ENCODE results near the gene PIP4K2C.

The PIP4K2C gene

DNA sequence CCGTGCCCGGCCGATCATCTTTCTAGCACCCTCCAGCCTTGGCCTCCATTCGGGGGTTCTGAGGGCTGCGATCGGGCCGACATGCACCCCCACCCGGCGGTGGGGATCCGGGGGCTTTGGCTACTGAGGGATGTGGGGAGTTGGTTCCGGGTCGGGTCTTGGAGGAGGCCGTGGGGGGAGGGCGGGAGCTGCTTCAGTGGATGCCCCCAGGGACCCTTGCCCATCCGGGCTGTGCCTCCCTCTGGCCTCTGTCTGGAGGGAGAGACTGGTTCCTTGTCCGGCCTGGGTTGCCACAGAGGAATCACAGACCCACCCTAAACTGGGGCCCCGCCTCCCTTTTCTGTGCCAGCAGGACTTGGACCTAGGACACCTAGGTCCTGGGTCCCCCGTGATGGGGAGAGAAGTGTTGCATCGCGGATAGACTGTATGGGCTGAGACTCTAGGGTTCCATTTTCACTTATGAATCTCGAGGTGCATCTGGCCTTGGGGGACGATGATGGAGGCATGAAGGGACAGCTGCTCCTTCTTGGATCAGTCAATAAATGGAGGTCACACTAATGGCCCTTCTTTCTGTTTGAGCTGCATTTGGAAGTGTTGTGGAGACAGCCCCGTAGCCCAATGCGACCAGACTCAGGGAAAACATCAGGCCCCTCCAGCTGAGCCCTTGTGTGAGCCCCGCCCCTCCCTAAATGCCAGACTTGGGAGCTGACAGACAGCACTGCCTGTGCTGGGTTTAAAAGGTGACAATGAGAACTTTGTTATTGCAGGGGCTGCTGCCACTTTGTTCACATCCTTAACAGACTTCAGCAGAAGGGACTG lies 14.2 kb downstream of the PIP4K2C start:
- no peak for DNase-seq (ENCODE audit: low spot score)
- H3K9me3 Mint-ChIP-seq, result no peaks in the 10 kb centered on the region
- peak overlapping the region; percentile 80 for H3K27ac Mint-ChIP-seq
- peaks cover 15% of the 10 kb centered on the region for H3K36me3 Mint-ChIP-seq (ENCODE audit: low read depth)
- H3K4me3 Mint-ChIP-seq, result peak overlapping the region; percentile 79
- H3K27me3 Mint-ChIP-seq (ENCODE audit: low read depth), result no peaks in the 10 kb centered on the region
- peaks cover 13% of the 10 kb centered on the region for H3K4me1 Mint-ChIP-seq (ENCODE audit: low read depth)

DNA sequence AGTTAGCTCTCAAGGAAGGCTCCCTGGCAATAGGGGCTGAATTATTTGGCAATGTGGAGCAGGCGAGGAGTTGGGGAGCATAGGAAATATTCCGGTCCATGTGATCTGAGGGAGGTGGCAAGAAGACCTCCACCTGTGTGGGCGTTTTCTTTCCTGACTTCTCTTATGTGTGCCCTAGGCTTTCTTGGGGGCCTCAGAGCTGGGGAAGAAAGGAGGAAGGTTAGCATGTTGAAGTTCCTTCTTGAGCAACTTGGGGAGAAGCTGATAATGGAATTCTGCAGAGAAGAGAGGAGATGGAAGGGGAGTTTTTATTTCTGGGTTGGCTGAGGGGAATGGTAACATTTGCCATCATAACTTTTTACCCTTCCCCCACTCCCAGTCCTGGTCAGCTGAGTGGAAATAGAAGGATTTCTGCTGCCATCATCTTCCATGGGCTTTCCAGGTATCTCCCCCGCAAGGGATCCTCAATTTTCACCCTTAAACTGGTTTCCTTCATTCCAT lies 14.9 kb downstream of the PIP4K2C start:
- Mint-ChIP-seq H3K9me3 (no peaks in the 10 kb centered on the region), H3K4me3 (peak overlapping the region; percentile 79), H3K27ac (no peak overlapping the region), H3K27me3 (ENCODE audit: low read depth) (peaks cover 2% of the 10 kb centered on the region), H3K36me3 (ENCODE audit: low read depth) (peaks cover 14% of the 10 kb centered on the region), H3K4me1 (ENCODE audit: low read depth) (peaks cover 16% of the 10 kb centered on the region)
- no peak for DNase-seq (ENCODE audit: low spot score)

DNA sequence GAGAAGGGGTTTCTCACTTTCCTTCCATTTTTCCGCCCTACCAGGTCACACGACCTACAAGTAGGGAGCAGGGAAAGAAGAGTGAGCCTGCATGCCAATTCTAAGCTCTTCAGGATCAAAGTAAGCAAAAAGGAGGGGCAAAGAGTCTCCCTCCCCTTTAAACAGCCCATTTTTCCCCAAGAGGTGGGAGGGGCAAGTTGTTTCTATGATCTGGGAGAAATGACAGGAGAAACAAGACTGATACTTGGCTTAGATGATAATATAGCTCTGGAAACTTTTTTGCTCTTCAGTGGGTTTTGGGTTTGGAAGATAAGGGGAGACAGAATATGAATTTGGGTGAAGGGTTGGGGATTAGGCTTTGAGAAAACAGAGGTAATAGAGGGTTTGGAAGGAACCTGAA lies 15.4 kb downstream of the PIP4K2C start:
- no peak for DNase-seq (ENCODE audit: low spot score)
- no peaks in the 10 kb centered on the region for H3K9me3 Mint-ChIP-seq
- peaks cover 16% of the 10 kb centered on the region for H3K4me1 Mint-ChIP-seq (ENCODE audit: low read depth)
- H3K36me3 Mint-ChIP-seq (ENCODE audit: low read depth), result peaks cover 14% of the 10 kb centered on the region
- H3K27ac Mint-ChIP-seq, result peak overlapping the region; percentile 9
- peak overlapping the region; percentile 2 for H3K4me3 Mint-ChIP-seq
- H3K27me3 Mint-ChIP-seq (ENCODE audit: low read depth), result peaks cover 2% of the 10 kb centered on the region

DNA sequence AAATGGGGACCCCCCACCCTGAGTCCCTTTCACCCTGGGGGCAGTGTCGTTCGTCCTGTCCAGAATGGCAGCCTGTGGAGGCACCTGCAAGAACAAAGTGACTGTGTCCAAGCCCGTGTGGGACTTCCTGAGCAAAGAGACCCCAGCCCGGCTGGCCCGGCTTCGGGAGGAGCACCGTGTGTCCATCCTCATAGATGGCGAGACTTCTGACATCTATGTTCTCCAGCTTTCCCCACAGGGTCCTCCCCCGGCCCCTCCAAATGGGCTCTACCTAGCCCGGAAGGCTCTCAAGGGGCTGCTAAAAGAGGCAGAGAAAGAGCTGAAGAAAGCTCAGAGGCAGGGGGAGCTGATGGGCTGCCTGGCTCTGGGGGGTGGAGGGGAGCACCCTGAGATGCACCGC lies 15.8 kb downstream of the PIP4K2C start:
- no peaks in the 10 kb centered on the region for H3K9me3 Mint-ChIP-seq
- peak overlapping the region; percentile 9 for H3K27ac Mint-ChIP-seq
- H3K4me3 Mint-ChIP-seq, result no peak overlapping the region
- peaks cover 10% of the 10 kb centered on the region for H3K36me3 Mint-ChIP-seq (ENCODE audit: low read depth)
- H3K4me1 Mint-ChIP-seq (ENCODE audit: low read depth), result peaks cover 16% of the 10 kb centered on the region
- H3K27me3 Mint-ChIP-seq (ENCODE audit: low read depth), result peaks cover 3% of the 10 kb centered on the region
- DNase-seq (ENCODE audit: low spot score), result no peak

DNA sequence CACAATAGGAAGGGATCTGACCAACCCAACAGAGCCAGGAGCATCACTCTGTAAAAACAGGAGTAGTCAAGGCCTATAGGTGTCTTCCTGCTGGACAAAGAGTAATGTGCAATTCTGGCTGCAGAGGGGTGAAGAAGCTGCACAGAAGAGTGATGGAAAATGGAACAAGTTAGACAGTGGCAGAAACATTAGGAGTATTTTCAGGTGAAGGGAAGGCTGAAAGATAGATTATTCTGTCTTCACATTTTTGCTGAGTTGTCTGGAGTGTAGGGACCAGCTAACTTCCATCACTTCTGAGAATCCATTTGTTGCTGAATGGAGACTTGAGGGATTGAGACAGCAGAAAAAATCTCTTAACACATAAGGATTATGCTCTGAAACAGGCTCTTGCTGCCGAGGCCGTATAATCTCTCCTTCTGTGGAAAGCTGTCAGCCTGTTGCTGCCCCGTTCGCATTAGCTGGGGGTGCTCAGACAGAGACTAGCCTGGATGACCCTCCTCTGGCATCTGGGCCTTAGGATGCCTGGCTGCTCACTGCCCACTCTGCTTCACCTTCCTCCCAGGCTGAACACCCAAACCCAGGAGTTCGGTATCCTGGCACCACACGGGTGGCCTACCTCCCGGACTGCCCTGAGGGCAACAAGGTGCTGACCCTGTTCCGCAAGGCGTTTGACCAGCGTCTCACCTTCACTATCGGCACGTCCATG lies 17.1 kb downstream of the PIP4K2C start:
- Mint-ChIP-seq H3K9me3 (no peaks in the 10 kb centered on the region), H3K27me3 (ENCODE audit: low read depth) (peaks cover 16% of the 10 kb centered on the region), H3K27ac (no peak overlapping the region), H3K4me1 (ENCODE audit: low read depth) (peaks cover 16% of the 10 kb centered on the region), H3K4me3 (no peak overlapping the region), H3K36me3 (ENCODE audit: low read depth) (peaks cover 3% of the 10 kb centered on the region)
- no peak for DNase-seq (ENCODE audit: low spot score)

DNA sequence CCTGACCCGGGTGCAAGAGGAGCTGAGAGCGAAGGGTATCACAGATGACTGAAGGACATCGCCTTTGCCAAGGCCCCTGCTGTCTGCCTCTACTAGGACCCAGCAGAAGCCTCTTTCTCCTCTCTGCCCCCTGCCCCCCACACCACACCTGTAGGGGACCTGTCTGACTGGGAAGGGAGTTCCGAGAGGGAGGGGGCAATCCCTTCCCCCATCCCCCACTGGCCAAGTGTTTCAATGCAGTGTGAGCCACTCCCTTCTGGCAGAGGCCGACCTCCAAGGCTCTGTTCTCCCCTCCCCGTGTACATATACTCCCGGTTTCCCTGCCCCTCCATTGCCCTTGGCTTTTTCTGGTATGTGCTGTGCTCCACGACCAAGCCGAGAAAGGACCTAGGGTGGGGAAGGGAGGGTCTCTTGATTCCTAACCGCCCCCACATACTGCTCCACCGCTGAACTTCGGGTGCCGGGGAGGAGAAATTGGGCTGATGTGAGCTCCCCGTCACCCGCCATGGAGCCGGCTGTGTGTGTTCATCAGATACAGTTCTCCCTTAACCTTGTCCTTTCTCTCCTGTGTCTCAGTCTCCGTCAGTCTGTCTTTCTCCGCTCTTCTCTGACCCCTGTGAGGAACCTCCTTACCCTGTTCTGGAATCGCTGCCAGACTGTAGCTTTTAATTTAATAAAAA lies 18.2 kb downstream of the PIP4K2C start:
- H3K4me1 Mint-ChIP-seq (ENCODE audit: low read depth), result peaks cover 14% of the 10 kb centered on the region
- H3K4me3 Mint-ChIP-seq, result no peak overlapping the region
- no peaks in the 10 kb centered on the region for H3K9me3 Mint-ChIP-seq
- H3K27ac Mint-ChIP-seq, result no peak overlapping the region
- no peak for DNase-seq (ENCODE audit: low spot score)
- H3K27me3 Mint-ChIP-seq (ENCODE audit: low read depth), result peaks cover 24% of the 10 kb centered on the region
- H3K36me3 Mint-ChIP-seq (ENCODE audit: low read depth), result peaks cover 3% of the 10 kb centered on the region

DNA sequence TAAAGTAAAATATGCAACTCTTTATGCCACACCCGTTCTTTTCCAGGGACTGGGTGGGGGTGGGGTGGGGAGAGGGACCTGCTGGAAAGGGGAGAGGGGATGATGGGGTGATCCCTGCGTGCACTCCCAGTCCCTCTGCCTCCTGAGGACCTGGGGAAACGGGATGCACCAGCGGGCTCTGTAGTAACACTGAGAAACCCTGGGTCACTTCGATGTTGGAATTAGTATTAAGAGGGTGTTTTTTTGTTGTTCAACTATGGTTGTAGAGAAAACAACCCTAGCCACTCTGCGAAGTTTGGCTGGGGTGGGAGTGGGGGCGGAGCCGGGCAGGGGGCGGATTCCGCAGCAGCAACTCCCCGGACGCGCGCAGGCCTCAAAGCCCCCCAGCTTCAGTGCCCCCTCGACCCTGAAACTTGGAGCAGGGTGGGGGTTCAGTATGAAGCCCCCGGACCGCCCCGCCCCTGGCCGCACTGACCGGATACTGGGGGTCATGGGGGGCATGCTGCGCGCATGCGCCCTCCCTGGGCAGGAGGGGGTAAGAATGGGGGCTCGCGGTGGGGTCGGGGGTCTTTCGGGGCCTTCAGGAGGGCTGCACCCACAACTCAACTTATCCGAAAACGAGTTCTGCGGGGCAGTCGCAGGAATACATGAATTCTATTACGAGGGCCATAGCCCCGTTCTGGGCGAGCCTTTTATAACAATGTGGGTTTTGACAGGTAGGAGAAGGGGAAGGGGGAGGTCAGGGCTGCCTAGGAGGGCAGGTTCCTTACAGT lies 19.0 kb downstream of the PIP4K2C start:
- Mint-ChIP-seq H3K9me3 (no peaks in the 10 kb centered on the region), H3K27me3 (ENCODE audit: low read depth) (peaks cover 31% of the 10 kb centered on the region), H3K4me1 (ENCODE audit: low read depth) (peaks cover 13% of the 10 kb centered on the region), H3K27ac (no peak overlapping the region), H3K4me3 (peak overlapping the region; percentile 75), H3K36me3 (ENCODE audit: low read depth) (peaks cover 3% of the 10 kb centered on the region)
- no peak for DNase-seq (ENCODE audit: low spot score)

DNA sequence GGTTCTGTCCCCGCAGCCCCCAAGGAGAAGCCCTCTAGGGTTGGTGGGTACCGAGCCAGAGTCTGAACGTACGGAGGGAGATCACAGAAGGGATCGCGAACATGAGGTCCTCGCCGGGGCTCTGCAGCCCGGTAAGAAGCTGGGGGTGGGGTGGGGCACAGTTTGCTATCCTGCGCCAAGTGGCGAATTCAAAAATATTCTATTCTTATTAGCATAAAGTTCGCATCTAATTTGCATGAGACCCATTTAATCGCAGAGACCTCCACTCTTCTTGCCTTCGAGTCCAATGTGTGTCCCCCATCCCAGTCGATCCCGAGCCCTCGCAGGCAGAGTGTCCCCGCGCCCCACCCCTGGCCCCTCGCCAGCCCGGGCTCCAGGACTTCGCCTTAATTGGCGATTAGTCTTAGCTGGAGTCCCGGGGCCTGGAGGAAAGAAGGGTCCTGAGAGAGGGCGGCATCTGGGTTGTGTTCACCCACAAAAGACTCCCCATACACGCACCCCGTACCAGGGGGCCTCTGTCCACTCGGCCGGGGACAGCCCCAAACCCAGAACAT lies 19.6 kb downstream of the PIP4K2C start:
- DNase-seq (ENCODE audit: low spot score), result no peak
- peak overlapping the region; percentile 75 for H3K4me3 Mint-ChIP-seq
- peaks cover 8% of the 10 kb centered on the region for H3K4me1 Mint-ChIP-seq (ENCODE audit: low read depth)
- peaks cover 35% of the 10 kb centered on the region for H3K27me3 Mint-ChIP-seq (ENCODE audit: low read depth)
- H3K27ac Mint-ChIP-seq, result no peak overlapping the region
- no peaks in the 10 kb centered on the region for H3K9me3 Mint-ChIP-seq
- peaks cover 3% of the 10 kb centered on the region for H3K36me3 Mint-ChIP-seq (ENCODE audit: low read depth)

DNA sequence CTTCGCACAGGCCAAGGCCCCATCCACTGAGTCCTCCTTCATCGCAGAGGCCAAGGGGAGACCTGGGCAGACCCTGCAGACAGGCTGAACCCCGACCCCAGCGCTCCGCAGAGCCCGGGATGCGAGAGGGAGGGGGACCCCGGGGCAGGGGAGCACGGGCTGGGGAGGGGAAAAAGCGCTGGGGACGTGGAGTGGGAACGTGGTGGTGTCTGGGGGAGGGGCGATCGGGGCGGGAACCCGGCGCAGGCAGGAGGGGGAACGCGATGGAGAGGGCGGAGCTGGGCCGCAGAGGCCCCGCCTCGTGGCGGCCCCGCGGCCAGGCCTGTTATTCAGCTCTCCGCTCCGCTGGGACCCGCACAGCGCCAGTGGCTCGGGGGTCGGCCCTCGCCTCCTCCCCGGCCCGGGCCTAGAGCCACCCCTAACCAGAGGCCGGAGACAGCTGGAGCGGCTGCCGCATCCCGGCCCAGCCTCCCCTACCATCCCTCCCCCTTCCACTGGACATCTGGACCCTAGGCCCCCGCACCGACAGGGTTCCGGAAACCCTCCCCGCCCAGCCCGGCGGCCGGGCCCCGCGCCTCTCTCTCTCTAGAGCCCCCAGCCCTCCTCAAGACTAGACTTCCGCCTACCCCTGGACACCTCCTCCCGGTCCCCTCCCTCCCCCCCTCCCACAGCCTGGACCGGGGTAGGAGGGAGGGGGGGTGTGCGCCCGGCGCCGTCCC lies 20.3 kb downstream of the PIP4K2C start, which contains the start of gene ARHGEF25:
TSS of gene ARHGEF25 (plus strand) at position 328 of the 719 bp plus-strand sequence. CDS start 460 bp downstream, outside the sequence.
- H3K27ac Mint-ChIP-seq, result no peak within 1 kb of the TSS

DNA sequence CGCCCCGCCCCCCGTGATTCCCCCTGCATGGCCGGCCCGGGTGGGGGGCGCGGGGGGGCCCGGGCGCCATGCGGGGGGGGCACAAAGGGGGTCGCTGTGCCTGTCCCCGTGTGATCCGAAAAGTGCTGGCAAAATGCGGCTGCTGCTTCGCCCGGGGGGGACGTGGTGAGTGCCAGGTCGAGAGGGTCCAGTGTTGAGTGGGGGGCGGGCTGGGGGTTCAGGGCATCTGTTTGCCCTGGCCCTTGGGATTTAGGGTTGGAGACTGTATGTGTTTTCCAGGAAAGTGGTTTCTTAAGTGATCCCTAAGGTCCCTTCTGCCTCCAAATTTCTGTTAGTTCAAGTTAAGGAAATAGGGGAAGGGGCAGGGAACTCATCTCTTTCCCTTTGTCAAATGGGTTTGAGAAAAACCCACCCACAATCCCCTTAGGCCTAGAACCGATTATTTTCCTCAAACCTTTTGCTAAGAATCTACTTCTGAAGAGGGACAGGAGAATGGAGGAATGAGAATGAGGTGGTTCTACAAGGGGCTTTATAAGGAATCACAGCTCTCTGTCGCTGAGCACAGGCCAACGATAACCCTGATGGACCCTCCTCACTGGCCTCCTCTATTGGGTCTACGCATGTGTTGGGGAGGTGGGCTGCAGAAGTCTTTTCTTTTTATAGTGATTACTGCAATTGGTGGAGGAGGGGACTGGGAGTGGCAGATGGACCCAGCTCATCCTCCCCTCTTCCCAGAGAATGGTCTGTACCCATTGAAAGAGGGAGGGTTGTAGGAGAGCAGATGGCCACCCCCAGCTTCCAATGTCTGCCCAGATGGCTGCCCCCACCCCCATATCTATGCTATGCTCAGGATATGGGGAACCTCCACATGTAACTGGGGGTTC lies 21.1 kb downstream of the PIP4K2C start:
- Mint-ChIP-seq H3K4me3 (peak overlapping the region; percentile 56), H3K27ac (no peak overlapping the region), H3K4me1 (ENCODE audit: low read depth) (peaks cover 6% of the 10 kb centered on the region), H3K27me3 (ENCODE audit: low read depth) (peaks cover 39% of the 10 kb centered on the region), H3K36me3 (ENCODE audit: low read depth) (peaks cover 3% of the 10 kb centered on the region), H3K9me3 (no peaks in the 10 kb centered on the region)
- no peak for DNase-seq (ENCODE audit: low spot score)

More for the DNA sequence above, 20.3 kb downstream of the PIP4K2C start, which contains the start of gene ARHGEF25:
- Mint-ChIP-seq H3K9me3 (no peaks in the 10 kb centered on the region), H3K27me3 (ENCODE audit: low read depth) (peaks cover 35% of the 10 kb centered on the region), H3K4me3 (peak within 1 kb of the TSS; percentile 75), H3K4me1 (ENCODE audit: low read depth) (peaks cover 6% of the 10 kb centered on the region), H3K36me3 (ENCODE audit: low read depth) (peaks cover 3% of the 10 kb centered on the region)
- DNase-seq (ENCODE audit: low spot score), result peak; percentile 32

DNA sequence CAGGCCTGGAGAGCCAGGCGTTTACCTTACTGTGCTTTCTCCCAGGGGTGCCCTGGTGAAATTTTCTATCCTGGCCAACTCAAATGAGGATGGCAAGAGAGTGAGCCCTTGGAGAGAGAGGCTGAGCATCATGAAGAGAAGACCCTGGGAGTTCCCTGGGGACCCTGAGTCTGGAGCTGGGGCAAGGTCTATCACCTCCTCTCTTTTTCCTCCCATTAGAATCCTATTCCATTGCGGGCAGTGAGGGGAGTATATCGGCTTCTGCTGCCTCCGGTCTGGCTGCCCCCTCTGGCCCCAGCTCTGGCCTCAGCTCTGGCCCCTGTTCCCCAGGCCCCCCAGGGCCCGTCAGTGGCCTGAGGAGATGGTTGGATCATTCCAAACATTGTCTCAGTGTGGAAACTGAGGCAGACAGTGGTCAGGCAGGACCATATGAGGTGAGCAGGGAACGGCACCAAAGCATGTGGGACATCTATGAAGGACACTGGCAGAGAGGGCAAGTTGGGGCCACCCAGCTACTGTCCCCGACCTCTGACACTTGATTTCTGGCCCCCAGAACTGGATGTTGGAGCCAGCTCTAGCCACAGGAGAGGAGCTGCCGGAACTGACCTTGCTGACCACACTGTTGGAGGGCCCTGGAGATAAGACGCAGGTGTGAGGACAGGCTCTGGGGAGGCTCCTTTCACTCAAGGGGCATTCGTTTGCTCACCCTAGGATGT lies 21.9 kb downstream of the PIP4K2C start:
- DNase-seq (ENCODE audit: low spot score), result no peak
- H3K9me3 Mint-ChIP-seq, result no peaks in the 10 kb centered on the region
- H3K27ac Mint-ChIP-seq, result no peak overlapping the region
- peaks cover 3% of the 10 kb centered on the region for H3K36me3 Mint-ChIP-seq (ENCODE audit: low read depth)
- H3K4me1 Mint-ChIP-seq (ENCODE audit: low read depth), result peaks cover 6% of the 10 kb centered on the region
- H3K4me3 Mint-ChIP-seq, result no peak overlapping the region
- peaks cover 47% of the 10 kb centered on the region for H3K27me3 Mint-ChIP-seq (ENCODE audit: low read depth)

Measured in T-helper 2 cell treated with Interferon-gamma antibody and Interleukin-4, amounts not matched to agents 5 μg/mL and 100 μg/mL, for 36 hours (primary cell).